ENCODE data around the gene C15orf39. TPM values are rescaled to one million over a fixed set of nuclear protein-coding genes. Genes with fewer than 3 reads are reported as not detected.

The C15orf39 gene
- polyA plus RNA-seq, 10 donors = 7.1 to 15.3 (median 10.0) TPM

DNA sequence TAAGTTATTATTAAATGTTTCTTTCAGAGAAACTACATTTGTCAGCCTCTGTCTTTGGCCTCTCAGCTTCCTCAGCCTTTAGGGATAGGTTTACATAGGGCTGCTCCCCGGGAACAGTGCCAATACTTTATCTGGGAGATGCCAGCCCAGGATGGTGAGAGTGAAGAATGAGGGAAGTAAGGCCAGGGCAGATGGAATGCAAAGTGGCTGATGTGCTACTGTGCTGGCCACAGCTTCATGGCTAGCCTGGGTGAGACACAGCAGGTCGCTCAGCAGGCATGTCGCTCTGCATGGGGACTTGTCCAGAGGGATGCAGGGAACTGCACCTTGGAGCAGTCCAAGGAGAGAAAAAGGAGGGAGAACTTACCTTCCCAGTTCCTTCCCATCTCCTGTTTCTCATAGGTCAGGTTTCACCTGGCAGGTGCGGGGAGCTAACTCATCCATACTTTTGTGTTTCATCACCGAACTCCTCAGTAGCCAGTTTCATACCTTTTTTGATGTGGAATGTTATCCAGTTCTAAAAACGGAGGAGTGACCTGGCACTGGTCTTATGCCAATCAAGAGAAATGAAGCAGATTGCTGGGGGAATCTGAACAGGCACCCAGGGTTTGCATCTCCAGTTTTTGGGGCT is 30.9 kb upstream of the C15orf39 start:
- no peak for DNase-seq

DNA sequence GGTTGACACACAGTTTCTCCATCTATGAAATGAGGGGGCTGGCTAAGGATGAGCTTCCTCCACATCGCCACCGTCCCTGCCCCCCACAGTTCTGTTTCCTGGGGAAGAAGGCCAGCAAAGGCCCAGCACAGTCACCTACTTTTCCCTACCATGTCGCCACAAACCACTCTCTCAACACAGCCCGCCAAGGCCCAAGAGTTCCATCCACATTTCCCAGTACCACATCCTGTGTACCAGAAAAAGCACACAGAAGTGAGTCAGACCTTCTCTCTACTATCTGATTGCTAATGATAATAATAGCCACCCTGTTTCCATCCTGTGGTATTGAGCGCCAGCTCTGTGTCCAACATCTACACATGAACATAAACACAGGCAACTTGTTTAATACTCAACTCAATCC is 30.3 kb upstream of the C15orf39 start:
- DNase-seq = peak in 1 of 3 donors; percentile 66

DNA sequence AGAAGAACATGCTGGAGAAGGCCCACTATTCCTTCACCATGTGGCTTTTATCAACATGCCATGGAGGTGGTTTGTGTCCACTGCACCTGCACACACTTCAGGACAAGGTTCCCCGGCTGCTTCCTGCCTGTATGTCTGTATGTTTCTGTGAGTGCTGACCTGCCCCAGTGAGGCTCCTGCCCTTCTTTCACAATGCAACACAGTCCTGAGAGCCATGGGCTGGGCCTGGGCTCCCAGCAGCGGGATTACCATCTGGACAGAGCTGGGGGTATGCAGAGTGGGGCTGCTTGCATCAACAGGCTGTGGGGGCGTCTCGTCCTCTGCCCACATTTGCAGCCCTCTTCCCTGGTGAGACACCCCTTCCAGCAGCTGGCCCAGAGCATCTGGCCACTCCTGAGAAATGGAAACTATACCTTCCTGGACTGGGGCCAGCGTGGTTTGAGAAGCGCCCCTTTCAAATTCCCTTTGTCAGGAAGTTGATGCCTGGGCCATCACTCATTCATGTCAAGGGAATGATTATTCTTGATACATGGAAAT is 29.3 kb upstream of the C15orf39 start:
- no peak for DNase-seq

DNA sequence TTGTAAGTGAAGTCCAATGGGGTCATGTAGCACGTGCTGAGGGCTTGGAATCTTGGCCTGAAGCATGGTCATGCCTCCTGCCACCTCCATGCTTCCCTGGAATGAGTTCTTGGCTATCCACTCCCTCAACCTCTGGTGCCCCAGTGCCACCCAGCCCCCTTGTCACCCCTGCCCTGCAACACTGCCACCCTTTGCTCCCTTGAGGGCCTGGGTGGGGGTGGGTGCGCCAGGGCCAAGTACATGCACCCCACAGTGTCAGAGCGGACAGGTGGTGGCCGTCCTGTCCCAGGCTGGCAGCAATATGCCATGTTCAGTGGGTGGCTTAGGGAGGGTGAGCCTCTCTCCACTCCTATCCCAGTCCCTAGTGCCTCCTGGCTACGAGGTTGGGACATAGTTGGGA is 27.6 kb upstream of the C15orf39 start:
- DNase-seq = no peak

DNA sequence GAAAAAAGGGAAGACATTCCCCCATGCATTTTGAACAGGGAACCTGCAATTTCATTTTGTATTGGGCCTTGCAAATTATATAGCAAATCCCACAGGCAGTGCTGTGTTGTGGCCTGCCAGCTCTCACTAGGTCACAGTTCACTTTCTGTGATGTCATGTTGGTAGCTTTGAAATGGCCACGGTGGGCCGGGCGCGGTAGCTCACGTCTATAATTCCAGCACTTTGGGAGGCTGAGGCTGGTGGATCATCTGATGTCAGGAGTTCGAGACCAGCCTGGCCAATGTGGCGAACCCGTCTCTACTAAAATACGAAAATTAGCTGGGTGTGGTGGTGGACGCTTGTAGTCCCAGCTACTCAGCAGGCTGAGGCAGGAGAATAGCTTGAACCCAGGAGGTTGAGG is 27.0 kb upstream of the C15orf39 start:
- no peak for DNase-seq

DNA sequence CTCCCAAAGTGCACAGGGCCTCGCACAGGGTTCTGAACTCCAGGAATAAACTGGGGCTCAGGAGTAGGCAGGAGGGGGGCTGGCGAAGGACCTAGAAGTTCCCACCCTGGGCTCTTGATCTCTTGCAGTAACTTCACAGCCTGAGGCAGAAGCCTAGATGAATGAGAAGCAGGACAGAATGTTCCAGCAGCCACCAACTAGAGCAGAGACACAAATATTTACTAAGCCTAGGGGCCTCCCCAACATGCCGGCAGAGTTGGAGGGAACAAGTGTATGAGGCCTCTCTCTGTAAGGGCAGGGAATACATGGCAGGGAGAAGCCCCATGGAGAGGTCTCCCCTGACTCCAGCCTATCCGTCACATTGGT is 25.3 kb upstream of the C15orf39 start:
- DNase-seq = no peak

DNA sequence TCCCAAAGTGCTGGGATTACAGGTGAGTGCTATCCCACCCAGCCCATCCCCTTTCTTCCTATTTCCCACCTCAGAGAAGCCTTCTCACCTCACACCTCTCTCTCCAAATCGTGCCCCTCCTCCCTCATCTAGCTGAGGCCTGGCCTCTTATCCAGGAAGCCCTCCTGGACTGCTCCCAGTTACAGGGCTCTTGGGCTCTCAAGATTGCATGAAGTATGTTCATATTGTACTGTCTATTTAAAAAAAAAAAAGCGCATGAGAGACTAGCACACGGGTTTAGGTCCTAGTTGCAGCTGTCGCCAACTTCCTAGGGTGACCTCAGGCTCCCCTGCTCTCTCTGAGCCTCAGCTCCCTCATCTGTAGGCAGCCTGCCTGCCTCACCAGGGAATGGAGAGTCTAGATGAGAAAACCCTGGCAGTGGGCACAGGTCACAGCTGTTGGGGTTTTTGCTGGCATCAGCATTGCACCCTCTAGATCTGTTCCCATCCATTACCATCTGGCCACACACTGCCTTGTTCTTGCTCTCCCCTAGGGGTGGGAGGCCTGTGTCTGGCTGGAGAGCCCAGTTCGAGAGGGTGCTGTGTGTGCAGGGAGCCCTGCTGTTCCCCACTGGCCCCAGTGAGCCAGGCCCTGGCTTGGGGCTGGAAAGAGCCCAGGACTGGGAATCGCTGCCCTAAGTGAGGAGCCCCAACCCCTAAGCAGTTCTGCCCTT is 24.2 kb upstream of the C15orf39 start:
- DNase-seq = no peak

DNA sequence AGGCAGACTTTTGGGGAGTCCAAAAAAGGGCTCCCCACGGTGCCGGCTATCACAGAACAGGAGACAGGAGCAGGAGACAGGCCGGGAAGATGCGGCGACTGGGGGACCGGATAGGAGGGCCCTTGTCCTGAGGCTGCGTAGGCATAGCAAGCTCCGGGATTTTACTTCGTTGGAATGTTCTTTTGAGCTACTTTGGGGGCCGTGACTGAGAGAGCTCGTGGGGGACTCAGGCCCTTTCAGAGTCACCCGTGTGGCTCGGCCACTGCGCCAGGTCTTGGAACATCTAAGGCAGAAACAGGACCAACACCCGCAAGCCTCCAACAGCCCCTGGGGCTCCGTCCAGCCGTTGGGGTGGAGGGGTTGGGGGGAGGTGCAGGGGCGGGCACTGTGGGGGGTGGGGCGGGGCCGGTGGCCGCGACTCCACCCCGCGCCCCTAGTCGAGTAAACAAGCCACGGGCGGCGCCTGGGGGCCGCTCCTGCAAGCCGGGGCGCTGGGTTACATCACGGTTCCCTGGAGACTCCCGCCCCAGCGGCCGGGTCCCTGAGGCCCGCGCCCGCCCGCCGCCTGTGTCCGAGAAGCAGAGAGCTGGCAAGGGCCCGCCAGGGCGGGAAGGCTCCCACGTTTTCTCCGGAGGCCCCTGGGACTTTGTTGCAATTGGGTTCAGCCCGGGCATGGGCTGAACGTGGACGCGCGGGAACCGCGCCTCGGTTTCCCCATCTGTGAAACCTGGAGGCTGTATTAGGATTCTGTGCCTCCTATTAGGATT is 23.3 kb upstream of the C15orf39 start:
- no peak for DNase-seq

DNA sequence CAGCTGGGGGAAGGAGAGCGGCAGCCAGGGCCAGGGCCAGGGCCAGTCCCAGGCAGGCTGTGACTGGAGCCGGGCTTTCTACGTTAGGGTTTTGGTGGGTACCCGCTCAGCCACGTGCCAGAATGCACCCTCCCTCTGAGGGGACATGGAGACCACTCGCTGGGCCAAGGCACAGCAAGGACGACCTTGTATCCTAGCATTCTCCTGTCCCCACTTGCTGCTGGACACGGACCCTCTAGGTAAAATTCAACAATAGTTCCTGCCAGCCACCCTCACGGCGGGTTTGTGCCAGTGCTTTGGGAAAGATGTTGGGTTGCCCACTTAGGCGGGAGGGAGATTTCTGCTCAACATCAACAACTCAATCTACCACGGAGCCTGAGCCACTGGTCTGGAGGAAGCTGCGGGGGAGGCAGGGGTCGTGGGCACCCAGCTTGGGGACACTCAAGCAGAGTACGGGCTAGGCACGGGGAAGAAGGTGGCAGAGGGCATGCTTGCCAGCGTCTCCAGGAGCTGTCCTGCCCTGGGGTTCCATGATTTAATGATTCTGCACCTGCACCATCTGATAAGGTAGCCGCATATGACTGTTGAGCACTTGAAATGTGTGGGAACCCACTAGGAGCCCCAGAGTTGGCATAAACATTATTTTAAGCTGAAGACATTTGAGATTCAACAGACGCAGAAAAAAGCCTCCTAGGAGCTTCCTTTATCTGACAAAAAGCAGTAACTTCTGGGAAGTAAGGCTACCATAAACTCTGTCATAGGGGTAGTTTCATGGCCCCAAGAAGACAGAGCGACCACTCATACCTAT is 22.5 kb upstream of the C15orf39 start:
- no peak for DNase-seq

DNA sequence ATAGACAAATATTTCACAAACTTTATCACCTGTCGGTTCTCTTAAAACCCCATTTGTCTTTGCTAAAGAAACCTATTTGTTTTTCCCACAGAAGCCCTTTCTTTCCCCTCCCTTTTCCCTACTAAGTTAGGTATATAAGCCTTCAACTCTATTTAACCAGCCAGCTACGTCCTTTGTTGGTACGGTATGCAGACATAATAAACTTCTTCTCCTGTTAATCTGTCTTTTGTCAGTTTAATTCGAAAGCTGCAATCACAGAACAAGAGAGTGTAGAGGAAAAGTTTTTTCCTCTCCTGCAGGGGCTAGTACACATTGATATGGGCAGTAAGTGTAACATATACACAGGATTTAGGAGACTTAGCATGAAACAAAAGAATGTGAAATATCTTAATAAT is 21.9 kb upstream of the C15orf39 start:
- DNase-seq = no peak

DNA sequence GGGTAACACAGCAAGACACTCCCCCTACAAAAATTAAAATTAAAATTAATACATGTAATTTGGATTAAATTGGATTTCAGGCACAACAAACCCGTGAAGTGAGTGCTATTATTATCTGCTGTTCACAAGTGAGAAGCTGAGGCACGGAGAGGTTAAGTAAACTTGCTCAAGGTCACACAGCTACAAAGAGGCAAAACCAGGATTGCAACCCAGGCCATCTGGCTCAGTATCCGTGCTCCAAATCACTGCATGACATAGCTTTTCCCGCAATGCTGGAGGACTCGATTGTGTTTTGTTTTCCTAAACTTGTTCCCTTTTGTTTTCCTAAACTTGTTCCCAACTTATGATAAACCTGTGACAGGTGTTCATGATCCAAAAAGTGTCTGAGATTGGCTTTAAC is 19.9 kb upstream of the C15orf39 start:
- no peak for DNase-seq

DNA sequence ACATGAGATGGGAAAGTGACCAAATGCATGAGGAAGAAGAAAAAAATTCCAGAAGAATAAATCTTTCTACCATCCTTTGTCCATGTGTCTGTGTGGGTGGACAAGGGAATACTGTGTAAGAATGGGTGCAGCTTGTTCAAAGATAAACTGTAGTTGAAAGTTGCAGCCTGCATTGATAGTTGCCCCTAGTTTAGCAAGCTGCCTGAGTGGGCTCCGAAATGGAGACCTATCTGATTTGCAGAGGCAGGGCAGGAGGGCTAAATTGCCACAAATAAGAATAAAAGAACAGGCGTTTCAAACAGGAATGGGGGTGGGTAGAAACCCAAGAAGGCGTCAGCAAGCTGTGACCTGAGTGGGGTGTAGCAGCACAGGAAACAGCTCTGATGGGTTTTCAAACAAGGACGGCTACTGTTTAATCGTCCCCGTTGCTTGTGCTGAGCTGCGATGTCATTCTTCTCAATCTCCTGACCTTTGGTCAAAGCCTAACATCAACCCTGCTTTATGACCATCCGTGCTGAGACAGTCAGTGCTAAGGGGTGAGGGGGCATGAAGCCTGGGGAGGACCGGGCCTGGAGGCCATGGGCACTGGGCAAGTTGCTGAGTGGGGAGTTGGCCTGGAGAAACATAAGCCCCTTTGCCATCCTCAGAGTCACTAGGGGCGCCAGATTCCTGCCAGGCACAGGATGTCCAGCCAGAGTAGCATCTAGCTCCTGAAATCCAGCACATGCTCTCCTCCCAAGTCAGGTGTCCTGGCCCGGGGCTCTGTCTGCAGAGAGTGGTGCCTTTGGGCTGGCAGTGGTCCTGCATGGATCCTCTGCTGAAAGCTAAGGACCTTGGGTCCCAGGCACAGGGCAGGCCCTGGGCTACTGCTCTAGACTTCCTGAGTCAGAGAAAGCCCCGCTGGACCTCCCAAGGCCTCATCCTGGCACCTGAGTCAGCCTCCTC is 19.2 kb upstream of the C15orf39 start:
- no peak for DNase-seq

DNA sequence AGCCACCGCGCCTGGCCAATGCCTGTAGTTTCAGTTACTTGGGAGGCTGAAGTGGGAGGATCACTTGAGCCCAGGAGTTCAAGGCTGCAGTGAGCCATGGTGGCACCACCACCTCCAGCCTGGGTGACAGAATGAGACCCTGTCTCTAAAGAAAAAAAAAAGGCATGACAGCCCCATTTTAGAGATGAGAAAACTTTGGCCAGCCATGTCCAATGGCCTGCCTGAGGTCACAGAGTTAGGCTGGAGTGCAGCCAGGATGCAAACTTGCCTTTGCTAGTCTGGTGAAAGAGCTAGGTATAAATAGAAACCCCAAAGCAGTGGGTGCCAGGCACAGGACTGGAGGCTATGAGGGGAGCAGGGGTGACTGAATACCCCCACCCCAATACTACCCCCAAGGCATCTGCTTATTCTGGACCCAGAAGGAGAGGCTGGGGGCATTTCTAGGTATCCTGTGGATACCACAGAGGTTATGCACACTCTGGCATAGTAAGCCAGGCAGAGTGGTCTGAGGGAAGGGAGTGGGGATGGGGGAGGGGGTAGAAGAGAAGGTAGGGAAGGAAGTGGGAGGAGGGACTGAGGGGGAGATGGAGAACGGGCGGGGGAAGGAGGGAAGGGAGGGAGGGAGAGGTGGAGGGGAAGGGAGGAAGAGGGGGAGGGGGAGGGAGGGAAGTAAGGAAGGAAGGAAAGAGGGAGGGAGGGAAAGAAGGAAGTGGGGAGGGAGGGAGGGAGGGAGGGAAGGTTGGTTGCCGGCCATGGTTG is 16.2 kb upstream of the C15orf39 start:
- no peak for DNase-seq

DNA sequence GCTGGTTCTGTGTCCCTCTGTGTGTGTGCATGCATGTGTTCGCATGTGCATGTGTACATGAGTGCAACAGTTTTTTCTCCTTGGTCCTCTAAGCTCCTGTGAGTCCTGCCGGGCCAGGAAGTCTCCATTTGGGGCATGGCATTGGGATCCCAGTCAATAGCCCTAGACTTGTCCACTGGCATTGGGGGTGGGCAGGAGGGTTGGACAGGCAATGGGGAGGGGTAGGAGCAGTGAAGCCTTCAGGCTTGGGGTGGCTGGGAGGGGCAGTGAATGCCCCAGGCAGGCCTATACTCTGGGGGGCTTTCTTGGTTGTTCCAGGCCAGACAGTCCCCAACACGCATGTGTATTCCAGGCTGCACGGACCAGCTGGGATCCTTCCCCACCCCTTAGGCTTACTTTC is 15.6 kb upstream of the C15orf39 start:
- DNase-seq = no peak

DNA sequence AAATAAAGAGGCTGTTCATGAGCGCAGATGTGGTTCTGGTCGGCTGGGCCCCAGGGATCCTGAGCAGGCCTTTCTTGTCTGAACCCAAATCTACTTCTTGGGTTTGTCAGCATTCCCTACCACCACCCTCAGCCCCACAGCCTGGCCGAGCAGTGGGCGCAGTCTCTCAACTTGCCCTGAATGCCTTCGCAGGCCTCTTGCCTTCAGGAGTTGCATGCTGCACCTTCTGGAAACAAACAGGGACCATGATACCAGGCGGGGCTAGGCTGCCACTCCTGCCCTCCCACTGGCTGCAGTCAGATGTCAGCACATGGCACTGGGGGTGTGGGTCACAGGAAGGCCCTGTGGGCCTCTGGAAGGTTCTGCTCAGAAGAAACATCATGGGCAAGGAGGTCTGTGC is 13.2 kb upstream of the C15orf39 start:
- DNase-seq = no peak

DNA sequence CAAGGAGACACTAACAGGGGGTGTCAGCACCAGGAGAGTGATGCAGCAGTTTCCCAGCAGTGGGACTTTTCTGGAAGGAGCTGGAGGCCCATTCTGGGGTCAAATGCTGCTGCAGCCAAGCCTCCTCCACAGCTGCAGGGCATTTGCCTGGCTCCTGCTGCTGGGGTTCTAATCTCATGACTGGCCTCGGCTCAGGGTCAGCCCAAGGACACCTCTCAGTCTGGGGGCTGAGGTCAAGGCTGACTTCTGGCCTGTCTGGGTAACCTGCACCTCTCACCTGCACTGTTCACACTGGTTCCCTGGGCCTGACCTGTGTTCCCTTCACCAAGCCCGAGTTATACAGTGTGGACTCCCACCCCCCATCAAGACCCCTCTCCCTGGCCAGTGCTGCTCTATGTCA is 10.4 kb upstream of the C15orf39 start:
- no peak for DNase-seq

DNA sequence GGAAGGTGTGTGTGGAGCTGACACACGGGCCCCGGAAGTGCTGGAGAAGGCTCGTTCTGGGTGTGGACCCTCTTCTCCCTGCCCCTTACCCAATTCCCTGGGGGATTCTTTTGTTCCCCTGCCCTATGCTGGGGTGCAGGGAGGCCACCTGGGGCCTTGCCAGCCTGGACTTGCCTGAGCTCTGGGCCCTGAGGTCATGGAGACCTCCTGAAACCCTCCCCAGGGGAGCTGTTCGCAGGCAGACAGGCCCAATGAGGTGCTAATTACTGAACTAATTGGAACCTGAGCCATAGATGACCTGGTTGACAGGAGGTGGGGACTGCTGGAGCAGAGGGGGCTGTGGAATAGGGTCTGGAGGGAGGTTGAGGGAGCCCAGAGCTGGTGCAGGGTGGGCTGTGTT is 9.4 kb upstream of the C15orf39 start:
- DNase-seq = no peak

DNA sequence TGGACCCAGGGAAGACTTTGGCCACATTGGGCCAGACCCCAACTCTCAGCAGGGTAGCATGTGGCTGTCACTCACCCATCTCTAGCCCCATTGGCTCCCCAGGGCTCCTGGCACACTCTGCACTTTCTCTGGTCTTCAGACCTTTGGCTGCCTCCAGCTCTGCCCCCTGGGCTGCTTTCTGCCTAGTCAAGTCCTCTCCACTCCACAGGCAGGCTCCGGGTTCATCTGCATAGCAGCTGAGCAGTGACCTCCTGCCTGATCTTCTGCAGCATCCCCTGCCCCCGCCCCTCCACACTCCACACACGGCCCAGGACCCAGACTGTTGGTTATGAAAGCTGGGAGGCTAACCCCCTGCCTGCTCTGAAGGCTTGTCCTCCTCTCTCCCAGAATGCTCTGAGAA is 8.4 kb upstream of the C15orf39 start:
- no peak for DNase-seq

DNA sequence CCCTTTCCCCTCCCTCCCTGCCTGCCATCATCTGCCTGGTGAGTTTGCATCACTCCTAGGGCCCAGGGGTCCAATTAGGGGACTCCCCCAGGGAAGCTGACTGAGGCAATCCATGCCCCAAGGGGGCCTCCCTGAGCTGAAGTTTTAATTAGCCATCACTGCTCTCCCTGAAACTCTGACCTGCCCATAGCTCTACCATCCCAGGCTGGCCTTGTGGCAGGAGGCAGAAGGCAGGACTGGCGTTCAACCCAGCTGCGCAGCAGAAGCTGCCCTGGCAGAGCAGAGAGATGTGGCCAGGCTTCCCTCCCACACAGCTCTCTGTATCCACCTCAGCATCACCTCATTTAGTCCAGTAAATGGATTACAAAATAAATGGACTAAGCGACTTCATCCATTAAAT is 7.7 kb upstream of the C15orf39 start:
- no peak for DNase-seq

DNA sequence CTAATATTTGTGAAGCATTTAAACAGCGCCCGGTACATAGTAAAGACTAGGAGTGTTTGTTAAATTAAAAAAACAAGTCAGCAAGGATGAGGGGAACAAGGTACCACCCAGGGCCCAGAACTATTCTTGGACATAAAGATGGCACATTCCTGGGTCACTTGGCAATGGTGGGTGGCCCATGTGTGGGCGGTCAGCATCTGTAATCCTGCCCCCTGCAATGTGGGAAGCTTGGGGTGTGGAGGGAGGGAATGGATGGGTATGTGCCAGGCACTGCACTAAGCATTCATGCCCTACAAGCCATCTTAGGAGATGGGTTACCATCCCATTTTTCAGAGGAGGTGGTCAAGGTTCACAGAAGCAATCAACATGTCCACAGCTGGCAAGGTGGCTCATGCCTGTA is 7.3 kb upstream of the C15orf39 start:
- DNase-seq = no peak

Data from muscle of back (tissue), 11 donors.